ENCODE data around the gene CLSTN2. TPM values are rescaled to one million over a fixed set of nuclear protein-coding genes. Genes with fewer than 3 reads are reported as not detected.

The CLSTN2 gene
- 1 to 10 TPM in 11 of 12 donors, not detected in 1; 2.5 to 5.7 (median 3.4) TPM for polyA plus RNA-seq (ENCODE audit: insufficient read length in 12 of 12)
- long read RNA-seq, donor 1: 0 reads
- long read RNA-seq, donor 2: 0 reads
- long read RNA-seq, donor 3: 0 reads
- long read RNA-seq, donor 4: 0 reads
- long read RNA-seq, donor 5: 0 reads
- long read RNA-seq, donor 6: 0 reads
- long read RNA-seq, donor 7: 0 reads
- long read RNA-seq, donor 8: 0 reads
- long read RNA-seq, donor 9: 0 reads
- long read RNA-seq, donor 10: 0 reads
- long read RNA-seq, donor 11: 0 reads

GRCh38 chr3:139935016-139935865, at the start of gene CLSTN2:
Gene CLSTN2 (plus strand): TSS chr3:139935185.
- peak; percentile 55 for DNase-seq

- DNase-seq: no peak
Measured at GRCh38 chr3:139887431-139887830, 47.6 kb upstream of the CLSTN2 start.

- DNase-seq: no peak
Measured at GRCh38 chr3:139888561-139889140, 46.3 kb upstream of the CLSTN2 start.

- no peak for DNase-seq
Measured at GRCh38 chr3:139893267-139893962, 41.6 kb upstream of the CLSTN2 start.

- peak; percentile 7 for DNase-seq
Measured at GRCh38 chr3:139893963-139894642, 40.9 kb upstream of the CLSTN2 start.

GRCh38 chr3:139894643-139894989, 40.4 kb upstream of the CLSTN2 start:
- DNase-seq: no peak

GRCh38 chr3:139897759-139898158, 37.2 kb upstream of the CLSTN2 start:
- DNase-seq: no peak

- no peak for DNase-seq
Measured at GRCh38 chr3:139906418-139906817, 28.6 kb upstream of the CLSTN2 start.

- DNase-seq: no peak
Measured at GRCh38 chr3:139909811-139910210, 25.2 kb upstream of the CLSTN2 start.

GRCh38 chr3:139916271-139916670, 18.7 kb upstream of the CLSTN2 start:
- no peak for DNase-seq

GRCh38 chr3:139917226-139917785, 17.7 kb upstream of the CLSTN2 start:
- DNase-seq: no peak

- DNase-seq: no peak
Measured at GRCh38 chr3:139928708-139929505, 6.1 kb upstream of the CLSTN2 start.

GRCh38 chr3:139930211-139930610, 4.8 kb upstream of the CLSTN2 start:
- DNase-seq: peak; percentile 2

- no peak for DNase-seq
Measured at GRCh38 chr3:139933766-139934165, 1.2 kb upstream of the CLSTN2 start.

- peak; percentile 8 for DNase-seq
Measured at GRCh38 chr3:139934613-139935015, 371 bp upstream of the CLSTN2 start.

GRCh38 chr3:139935866-139936817, 1.2 kb downstream of the CLSTN2 start:
- peak; percentile 36 for DNase-seq

- peak; percentile 38 for DNase-seq
Measured at GRCh38 chr3:139937674-139938279, 2.8 kb downstream of the CLSTN2 start.

- no peak for DNase-seq
Measured at GRCh38 chr3:139939681-139940190, 4.8 kb downstream of the CLSTN2 start.

- no peak for DNase-seq
Measured at GRCh38 chr3:139940622-139941021, 5.6 kb downstream of the CLSTN2 start.

Data from muscle of arm (tissue), 14 donors.